Tibial artery (tissue), 4 donors: ENCODE data around the gene EDN3.

ENCODE experiments used
- DNase-seq, 2 donors: peaks; one replicate each; pipeline ENCODE4 v3.0.0-alpha.2; 2019
- H3K27ac ChIP-seq, 2 donors: fragments of 200-600 bp; sonication (generic) in 1 of 2; 1 replicate in 1 of 2; 2 replicates in 1 of 2; pipeline ENCODE4 v1.5.1; 2018 to 2019; ENCODE audit warnings: mild to moderate bottlenecking in 1 of 2
- H3K27me3 ChIP-seq, 2 donors: fragments of 200-600 bp; sonication (generic) in 1 of 2; one replicate each; pipeline versions ENCODE4 v1.5.1 to v1.6.0; 2016 to 2019
- H3K36me3 ChIP-seq, 3 donors: fragments of 200-600 bp; sonication (generic) in 2 of 3; one replicate each; pipeline ENCODE4 v1.5.1; 2016 to 2019; ENCODE audit warnings: mild to moderate bottlenecking in 2 of 3
- H3K4me1 ChIP-seq, 4 donors: fragments of 200-600 bp; sonication (generic) in 2 of 4; 1 replicate in 3 of 4; 2 replicates in 1 of 4; pipeline ENCODE4 v1.5.1; 2016 to 2019
- H3K4me3 ChIP-seq, 2 donors: fragments of 200-600 bp; sonication (generic) in 1 of 2; 1 replicate in 1 of 2; 2 replicates in 1 of 2; pipeline ENCODE4 v1.5.1; 2018 to 2019; ENCODE audit warnings: mild to moderate bottlenecking in 2 of 2
- H3K9me3 ChIP-seq, 3 donors: fragments of 200-600 bp; sonication (generic) in 1 of 3; one replicate each; pipeline ENCODE4 v1.5.1; 2016 to 2019
- intact Hi-C: fragments of 100-400 bp; cut with DNase I; formaldehyde crosslinking; loops from one replicate; pipeline ENCODE4 v1.15.0; 2023; ENCODE audit warnings: low total_unique reads
- TF ChIP-seq, protein P1 (sequence below), 2 experiments: fragments of 200-600 bp in 1 of 2; fragments of 450-650 bp in 1 of 2; IDR thresholded peaks; one replicate each; pipeline ENCODE4 v1.5.1; 2017 to 2019; ENCODE audit warnings: antibody characterized with exemption in 2 of 2, mild to moderate bottlenecking in 1 of 2, moderate library complexity in 1 of 2

EDN3 gene

DNA sequence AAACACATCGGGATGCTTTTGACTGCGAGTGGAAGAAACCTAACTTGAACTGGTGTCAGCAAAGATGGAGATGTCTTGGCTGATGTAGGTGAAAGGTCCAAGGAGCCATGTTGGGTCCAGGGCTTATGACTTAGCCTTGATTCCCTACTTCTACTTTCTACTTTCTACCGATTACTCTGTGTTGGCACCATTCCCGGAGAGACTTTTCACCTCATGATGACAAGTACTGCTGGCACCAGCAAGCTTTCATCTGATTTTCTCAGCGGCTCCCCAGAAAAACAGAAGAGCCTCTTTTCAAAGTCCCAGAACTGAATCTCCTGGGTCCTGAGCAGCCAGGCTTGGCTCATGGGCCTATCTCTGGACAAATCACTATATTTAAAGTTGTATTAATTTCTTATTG lies 4.9 kb upstream of the EDN3 start:
- no peaks in the 10 kb centered on the region for H3K9me3 ChIP-seq
- intact Hi-C loops, result no loop called here
- H3K27ac ChIP-seq, result no peak overlapping the region
- TF ChIP-seq, protein P1, sequence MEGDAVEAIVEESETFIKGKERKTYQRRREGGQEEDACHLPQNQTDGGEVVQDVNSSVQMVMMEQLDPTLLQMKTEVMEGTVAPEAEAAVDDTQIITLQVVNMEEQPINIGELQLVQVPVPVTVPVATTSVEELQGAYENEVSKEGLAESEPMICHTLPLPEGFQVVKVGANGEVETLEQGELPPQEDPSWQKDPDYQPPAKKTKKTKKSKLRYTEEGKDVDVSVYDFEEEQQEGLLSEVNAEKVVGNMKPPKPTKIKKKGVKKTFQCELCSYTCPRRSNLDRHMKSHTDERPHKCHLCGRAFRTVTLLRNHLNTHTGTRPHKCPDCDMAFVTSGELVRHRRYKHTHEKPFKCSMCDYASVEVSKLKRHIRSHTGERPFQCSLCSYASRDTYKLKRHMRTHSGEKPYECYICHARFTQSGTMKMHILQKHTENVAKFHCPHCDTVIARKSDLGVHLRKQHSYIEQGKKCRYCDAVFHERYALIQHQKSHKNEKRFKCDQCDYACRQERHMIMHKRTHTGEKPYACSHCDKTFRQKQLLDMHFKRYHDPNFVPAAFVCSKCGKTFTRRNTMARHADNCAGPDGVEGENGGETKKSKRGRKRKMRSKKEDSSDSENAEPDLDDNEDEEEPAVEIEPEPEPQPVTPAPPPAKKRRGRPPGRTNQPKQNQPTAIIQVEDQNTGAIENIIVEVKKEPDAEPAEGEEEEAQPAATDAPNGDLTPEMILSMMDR (IDR thresholded peaks at IDR 0.05), result no peak
- peaks cover 0 to 30% of the 10 kb centered on the region in 2 donors for H3K27me3 ChIP-seq
- H3K4me1 ChIP-seq, result peaks cover 0 to 7% (median 0%) of the 10 kb centered on the region in 4 donors
- H3K4me3 ChIP-seq, result no peak overlapping the region
- no peaks in the 10 kb centered on the region for H3K36me3 ChIP-seq
- no peak for DNase-seq

DNA sequence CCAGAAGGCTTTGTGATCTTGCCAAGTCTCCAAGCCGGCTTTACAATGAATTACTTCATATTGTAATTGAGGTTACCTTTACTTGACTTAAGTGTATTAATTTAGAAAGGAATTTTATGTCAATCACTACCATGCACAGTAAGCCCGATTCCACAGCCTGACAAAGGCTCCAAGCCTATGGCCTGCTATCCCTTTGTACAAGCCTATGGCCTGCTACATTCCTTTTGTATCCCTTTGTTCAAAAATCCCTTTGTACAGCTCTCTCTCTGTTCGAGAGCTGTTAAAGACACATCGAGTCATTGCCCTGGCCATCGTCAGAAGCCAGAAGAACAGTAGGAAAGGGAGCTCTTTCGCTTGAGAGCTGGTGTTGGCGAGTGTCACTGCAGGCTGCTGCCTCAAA lies 2.7 kb upstream of the EDN3 start:
- no peak for DNase-seq
- Histone ChIP-seq H3K27ac (no peak overlapping the region), H3K9me3 (no peaks in the 10 kb centered on the region), H3K36me3 (no peaks in the 10 kb centered on the region), H3K4me3 (no peak overlapping the region), H3K4me1 (peaks cover 0 to 8% (median 0%) of the 10 kb centered on the region in 4 donors), H3K27me3 (peaks cover 0 to 46% of the 10 kb centered on the region in 2 donors)
- TF ChIP-seq, protein P1 (IDR thresholded peaks at IDR 0.05), result no peak
- intact Hi-C loops, result no loop called here

DNA sequence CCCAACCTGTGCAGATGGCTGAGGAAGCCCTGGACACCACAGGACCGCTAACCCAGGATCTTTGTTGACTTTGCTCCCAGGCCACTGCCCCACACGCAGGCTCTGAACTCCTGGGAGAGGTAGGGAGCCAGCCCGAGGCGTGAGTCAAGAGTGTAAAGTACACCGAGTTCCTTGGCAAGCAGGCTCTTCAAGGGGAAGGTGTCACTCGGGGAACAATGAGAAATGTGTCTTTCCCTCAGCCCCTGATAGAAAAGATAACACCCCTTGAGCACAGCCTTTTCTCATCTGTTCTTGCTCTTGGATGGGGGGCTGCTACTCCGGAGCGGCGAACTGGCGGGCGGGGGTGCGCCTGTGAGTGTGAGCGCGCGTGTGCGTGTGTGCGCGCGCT lies 472 bp upstream of the EDN3 start:
- H3K27me3 ChIP-seq, result peaks cover 0 to 47% of the 10 kb centered on the region in 2 donors
- TF ChIP-seq, protein P1 (IDR thresholded peaks at IDR 0.05), result no peak

DNA sequence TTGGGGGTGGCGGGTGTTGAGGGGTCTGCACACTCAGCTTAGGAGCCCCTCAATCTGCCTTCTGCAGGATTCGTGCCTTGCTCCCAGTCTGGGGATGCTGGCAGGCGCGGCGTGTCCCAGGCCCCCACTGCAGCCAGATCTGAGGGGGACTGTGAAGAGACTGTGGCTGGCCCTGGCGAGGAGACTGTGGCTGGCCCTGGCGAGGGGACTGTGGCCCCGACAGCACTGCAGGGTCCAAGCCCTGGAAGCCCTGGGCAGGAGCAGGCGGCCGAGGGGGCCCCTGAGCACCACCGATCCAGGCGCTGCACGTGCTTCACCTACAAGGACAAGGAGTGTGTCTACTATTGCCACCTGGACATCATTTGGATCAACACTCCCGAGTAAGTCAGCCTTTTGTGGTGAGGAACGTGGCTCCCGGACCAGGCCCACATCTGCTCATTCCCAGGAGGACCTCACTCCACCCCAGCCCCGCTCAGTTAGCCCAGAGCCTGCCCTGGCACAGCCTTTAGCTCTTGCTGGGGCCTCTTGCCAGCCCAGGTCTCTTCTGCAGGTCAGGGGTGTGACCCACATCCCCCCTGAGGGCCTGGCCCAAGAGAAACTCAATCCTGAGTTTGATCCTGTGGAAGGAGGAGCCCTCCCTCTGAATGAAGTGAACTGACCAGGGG lies 1.1 kb downstream of the EDN3 start:
- no peak for DNase-seq
- H3K9me3 ChIP-seq, result no peaks in the 10 kb centered on the region
- peaks cover 0 to 8% (median 0%) of the 10 kb centered on the region in 4 donors for H3K4me1 ChIP-seq
- TF ChIP-seq, protein P1 (IDR thresholded peaks at IDR 0.05), result no peak
- no peaks in the 10 kb centered on the region for H3K36me3 ChIP-seq
- H3K4me3 ChIP-seq, result no peak overlapping the region
- intact Hi-C loops, result no loop called here
- peaks cover 0 to 42% of the 10 kb centered on the region in 2 donors for H3K27me3 ChIP-seq
- H3K27ac ChIP-seq, result no peak overlapping the region

More for the DNA sequence above, 472 bp upstream of the EDN3 start:
- Histone ChIP-seq H3K4me3 (no peak overlapping the region), H3K9me3 (no peaks in the 10 kb centered on the region), H3K36me3 (no peaks in the 10 kb centered on the region), H3K27ac (no peak overlapping the region), H3K4me1 (peaks cover 0 to 8% (median 0%) of the 10 kb centered on the region in 4 donors)
- intact Hi-C loops, result no loop called here
- no peak for DNase-seq

DNA sequence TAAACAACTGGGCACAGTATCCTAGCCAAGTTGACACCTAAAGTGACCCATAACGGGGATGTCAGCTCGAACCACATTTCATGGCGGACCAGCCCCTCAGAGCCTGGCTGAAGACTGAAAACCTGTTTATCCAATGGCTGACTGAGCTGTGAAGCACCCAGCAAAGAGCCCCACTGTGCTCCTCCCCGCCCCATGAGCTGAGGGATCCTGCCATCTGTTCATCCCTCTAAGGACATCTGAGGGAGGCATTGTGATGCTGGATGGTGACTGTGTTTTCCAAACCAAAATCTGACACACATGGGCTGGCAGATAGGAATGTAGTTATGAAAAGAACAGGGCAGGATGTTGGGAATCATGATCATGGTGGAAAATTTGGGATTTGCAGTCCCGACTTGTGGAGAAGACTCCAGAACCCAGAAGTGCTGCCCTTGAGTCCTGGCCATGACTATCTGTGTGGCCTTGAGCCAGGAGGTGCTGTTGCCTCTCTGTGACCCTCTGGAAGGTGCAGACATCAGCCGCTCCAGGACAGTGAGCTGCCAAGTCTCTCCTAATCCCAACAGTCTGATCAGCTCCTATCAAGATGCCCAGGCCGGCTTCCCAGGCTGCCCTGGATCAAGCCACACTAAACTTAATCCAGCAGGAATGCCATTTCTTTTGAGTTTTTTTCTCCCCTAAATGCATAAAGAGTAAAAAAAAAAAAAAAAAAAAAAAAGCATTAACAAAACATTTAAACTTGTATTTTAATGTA lies 5.7 kb downstream of the EDN3 start:
- TF ChIP-seq, protein P1 (IDR thresholded peaks at IDR 0.05), result no peak
- Histone ChIP-seq H3K27ac (no peak overlapping the region), H3K4me3 (no peak overlapping the region), H3K27me3 (peaks cover 0 to 25% of the 10 kb centered on the region in 2 donors), H3K9me3 (no peaks in the 10 kb centered on the region), H3K36me3 (no peaks in the 10 kb centered on the region), H3K4me1 (no peaks in the 10 kb centered on the region)
- intact Hi-C loops, result no loop called here
- no peak for DNase-seq
